Vagina (tissue), 2 donors: Measurements from ENCODE around the gene GOLGA1. TPM values are rescaled to one million over a fixed set of nuclear protein-coding genes. Genes with fewer than 3 reads are reported as not detected.

ENCODE experiments used
- DNase-seq, 2 donors: peaks; one replicate each; pipeline ENCODE4 v3.0.0-alpha.2; 2017; ENCODE audit errors: extremely low spot score in 2 of 2
- H3K27ac ChIP-seq: fragments of 200-600 bp; sonication (generic); one replicate; pipeline ENCODE4 v1.5.1; 2019
- H3K27me3 ChIP-seq: fragments of 200-600 bp; sonication (generic); one replicate; pipeline ENCODE4 v1.5.1; 2019
- H3K36me3 ChIP-seq, 2 donors: fragments of 200-600 bp; sonication (generic); one replicate each; pipeline ENCODE4 v1.5.1; 2017 to 2019
- H3K4me1 ChIP-seq: fragments of 200-600 bp; sonication (generic); one replicate; pipeline ENCODE4 v1.5.1; 2019
- H3K4me3 ChIP-seq, 2 donors: fragments of 200-600 bp; sonication (generic); 1 replicate in 1 of 2; 2 replicates in 1 of 2; pipeline ENCODE4 v1.5.1; 2016 to 2019
- H3K9me3 ChIP-seq: fragments of 200-600 bp; sonication (generic); one replicate; pipeline ENCODE4 v1.5.1; 2019
- POLR2A ChIP-seq, 2 donors: fragments of 450-650 bp; IDR thresholded peaks; one replicate each; pipeline ENCODE4 v1.6.1; 2017; ENCODE audit warnings: antibody characterized with exemption in 2 of 2, mild to moderate bottlenecking in 2 of 2, moderate library complexity in 2 of 2
- POLR2AphosphoS5 ChIP-seq, 2 donors: sonication (generic); formaldehyde crosslinking; IDR thresholded peaks; one replicate each; pipeline ENCODE4 v1.9.0; 2017; ENCODE audit warnings: antibody characterized with exemption in 2 of 2, mild to moderate bottlenecking in 2 of 2, low read depth in 1 of 2; ENCODE audit not compliant: insufficient read depth in 1 of 2
- intact Hi-C: fragments of 100-400 bp; cut with DNase I; formaldehyde crosslinking; loops from one replicate; pipeline ENCODE4 v1.15.1; 2023
- total RNA-seq: library from RNA; depleted of rRNA; stranded (reverse); fragments of >200 nt; gene quantifications from one replicate; pipeline ENCODE4 v1.2.3, GENCODE V29; 2016
- TF ChIP-seq, protein P1 (sequence below), 3 experiments: fragments of 450-650 bp in 2 of 3; fragments of 200-600 bp in 1 of 3; sonication (generic) in 1 of 3; IDR thresholded peaks; one replicate each; pipeline ENCODE4 v1.5.1; 2017 to 2019; ENCODE audit warnings: antibody characterized with exemption in 3 of 3, mild to moderate bottlenecking in 2 of 3, moderate library complexity in 2 of 3

GOLGA1 gene
- total RNA-seq, 1 donor from 2014 or later, result 14.7 TPM

DNA sequence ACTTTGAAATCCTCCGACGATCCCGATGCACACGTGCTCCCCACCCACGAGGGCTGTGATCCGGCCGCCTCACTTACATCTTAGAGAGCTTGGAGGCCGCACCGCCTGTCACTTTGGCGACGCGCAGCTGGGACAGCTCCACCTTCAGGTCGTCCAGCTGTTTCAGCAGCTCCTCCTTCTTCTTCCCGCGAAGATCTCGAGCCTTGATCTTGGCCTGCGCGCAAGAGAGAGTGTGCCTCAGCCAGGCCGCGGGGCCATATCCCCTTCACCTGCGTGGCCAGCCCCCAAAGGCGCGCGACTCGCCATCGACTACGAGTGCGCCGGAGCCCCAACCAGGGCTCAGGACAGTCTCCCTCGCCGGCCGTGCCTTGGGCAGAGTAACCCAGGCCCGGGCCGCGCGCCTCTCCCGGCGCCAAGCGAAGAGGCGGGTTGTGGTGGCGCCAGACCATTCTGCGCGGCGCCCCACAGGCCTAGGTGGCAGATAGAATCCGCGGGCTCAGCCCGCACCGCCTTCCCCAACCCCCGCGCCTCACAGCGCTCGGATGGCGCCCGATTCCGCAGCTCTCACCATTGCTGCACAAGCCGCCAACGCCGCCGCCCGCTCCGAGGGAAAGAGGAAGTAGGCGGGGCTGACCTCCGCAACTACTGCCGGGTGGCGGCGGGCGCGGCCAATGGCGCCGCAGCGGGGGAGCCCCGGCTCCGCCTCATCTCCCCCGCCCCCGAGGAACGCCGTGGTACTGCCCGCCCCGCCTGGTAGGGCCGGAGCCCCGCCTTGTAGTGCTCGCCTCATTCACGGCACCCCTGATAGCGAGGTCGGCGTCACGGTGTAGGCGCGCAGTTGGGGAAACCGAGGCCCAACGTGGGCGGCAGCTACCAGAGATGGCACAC, 79.3 kb downstream of the GOLGA1 start, which contains the start of the genes ARPC5L and RPL35:
Gene ARPC5L, plus strand, starts transcription at position 789 of the 888 bp plus-strand sequence. CDS start 7,161 bp downstream, outside the sequence.
Gene RPL35, minus strand, starts transcription at position 616 of the 888 bp plus-strand sequence. Its CDS starts 45 bp downstream, at position 571.
- intact Hi-C loops, result no loop called here

DNA sequence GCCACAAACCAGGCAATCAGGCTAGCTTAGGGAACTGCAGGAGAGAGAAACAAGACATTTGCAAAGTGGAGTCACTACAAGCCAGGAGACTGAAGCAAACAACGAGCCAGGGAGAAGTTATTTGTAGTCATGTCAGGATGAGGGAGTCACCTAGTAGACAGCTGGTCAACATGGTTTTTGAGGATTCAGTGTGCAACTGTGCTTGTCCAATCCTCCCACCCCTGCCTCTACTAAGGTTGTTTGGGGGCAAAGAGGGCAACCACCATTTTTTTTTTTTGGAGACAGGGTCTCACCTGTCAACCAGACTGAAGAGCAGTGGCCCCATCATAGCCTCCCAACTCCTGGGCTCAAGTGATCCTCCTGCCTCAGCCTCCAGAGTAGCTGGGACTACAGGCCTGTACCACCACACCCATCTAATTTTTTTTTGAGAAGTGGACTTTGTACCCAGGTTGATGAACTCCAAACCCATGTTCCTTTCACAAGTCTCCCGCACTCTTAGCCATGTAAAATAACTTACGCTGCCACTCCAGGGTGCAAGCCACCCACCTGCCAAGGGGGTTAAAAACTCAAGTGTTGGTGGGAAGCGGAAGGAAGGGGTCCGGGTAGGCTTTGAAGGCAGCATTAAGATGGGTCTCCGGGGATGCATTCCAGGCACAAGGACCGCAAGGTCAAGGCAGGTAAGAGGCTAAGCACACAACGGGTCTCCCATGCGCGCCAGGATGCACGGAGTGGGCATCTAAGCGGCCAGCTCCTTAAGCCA, 80.1 kb downstream of the GOLGA1 start:
- Histone ChIP-seq H3K27me3 (no peaks in the 10 kb centered on the region), H3K4me1 (peaks cover 38% of the 10 kb centered on the region), H3K4me3 (peak overlapping the region; percentile 88 to 97), H3K9me3 (no peaks in the 10 kb centered on the region), H3K36me3 (peaks cover 0 to 40% of the 10 kb centered on the region in 2 donors), H3K27ac (peak overlapping the region; percentile 84)
- intact Hi-C loops, result no loop called here
- peak in 1 of 2 donors; percentile 86 for DNase-seq
- no peak for TF ChIP-seq POLR2AphosphoS5 (IDR thresholded peaks at IDR 0.05; ENCODE audit: insufficient read depth in 1 of 2, low read depth in 1 of 2)
- TF ChIP-seq, protein P1, sequence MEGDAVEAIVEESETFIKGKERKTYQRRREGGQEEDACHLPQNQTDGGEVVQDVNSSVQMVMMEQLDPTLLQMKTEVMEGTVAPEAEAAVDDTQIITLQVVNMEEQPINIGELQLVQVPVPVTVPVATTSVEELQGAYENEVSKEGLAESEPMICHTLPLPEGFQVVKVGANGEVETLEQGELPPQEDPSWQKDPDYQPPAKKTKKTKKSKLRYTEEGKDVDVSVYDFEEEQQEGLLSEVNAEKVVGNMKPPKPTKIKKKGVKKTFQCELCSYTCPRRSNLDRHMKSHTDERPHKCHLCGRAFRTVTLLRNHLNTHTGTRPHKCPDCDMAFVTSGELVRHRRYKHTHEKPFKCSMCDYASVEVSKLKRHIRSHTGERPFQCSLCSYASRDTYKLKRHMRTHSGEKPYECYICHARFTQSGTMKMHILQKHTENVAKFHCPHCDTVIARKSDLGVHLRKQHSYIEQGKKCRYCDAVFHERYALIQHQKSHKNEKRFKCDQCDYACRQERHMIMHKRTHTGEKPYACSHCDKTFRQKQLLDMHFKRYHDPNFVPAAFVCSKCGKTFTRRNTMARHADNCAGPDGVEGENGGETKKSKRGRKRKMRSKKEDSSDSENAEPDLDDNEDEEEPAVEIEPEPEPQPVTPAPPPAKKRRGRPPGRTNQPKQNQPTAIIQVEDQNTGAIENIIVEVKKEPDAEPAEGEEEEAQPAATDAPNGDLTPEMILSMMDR (IDR thresholded peaks at IDR 0.05), result no peak
- TF ChIP-seq POLR2A (IDR thresholded peaks at IDR 0.05), result no peak

More for the DNA sequence above, 79.3 kb downstream of the GOLGA1 start, which contains the start of the genes ARPC5L and RPL35:
- Histone ChIP-seq H3K36me3 (peaks cover 0 to 40% of the 10 kb centered on the region in 2 donors), H3K4me3 (peak within 1 kb of the TSS; percentile 88 to 97), H3K4me1 (peaks cover 38% of the 10 kb centered on the region), H3K27ac (peak within 1 kb of the TSS; percentile 84), H3K9me3 (no peaks in the 10 kb centered on the region), H3K27me3 (no peaks in the 10 kb centered on the region)
- TF ChIP-seq POLR2AphosphoS5 (IDR thresholded peaks at IDR 0.05; ENCODE audit: insufficient read depth in 1 of 2, low read depth in 1 of 2) (peak; percentile 33 to 98), POLR2A (IDR thresholded peaks at IDR 0.05) (peak in 1 of 2 donors; percentile 82)
- TF ChIP-seq, protein P1 (IDR thresholded peaks at IDR 0.05), result peak in 1 of 3 experiments; percentile 7
- DNase-seq, result peak in 1 of 2 donors; percentile 95

DNA sequence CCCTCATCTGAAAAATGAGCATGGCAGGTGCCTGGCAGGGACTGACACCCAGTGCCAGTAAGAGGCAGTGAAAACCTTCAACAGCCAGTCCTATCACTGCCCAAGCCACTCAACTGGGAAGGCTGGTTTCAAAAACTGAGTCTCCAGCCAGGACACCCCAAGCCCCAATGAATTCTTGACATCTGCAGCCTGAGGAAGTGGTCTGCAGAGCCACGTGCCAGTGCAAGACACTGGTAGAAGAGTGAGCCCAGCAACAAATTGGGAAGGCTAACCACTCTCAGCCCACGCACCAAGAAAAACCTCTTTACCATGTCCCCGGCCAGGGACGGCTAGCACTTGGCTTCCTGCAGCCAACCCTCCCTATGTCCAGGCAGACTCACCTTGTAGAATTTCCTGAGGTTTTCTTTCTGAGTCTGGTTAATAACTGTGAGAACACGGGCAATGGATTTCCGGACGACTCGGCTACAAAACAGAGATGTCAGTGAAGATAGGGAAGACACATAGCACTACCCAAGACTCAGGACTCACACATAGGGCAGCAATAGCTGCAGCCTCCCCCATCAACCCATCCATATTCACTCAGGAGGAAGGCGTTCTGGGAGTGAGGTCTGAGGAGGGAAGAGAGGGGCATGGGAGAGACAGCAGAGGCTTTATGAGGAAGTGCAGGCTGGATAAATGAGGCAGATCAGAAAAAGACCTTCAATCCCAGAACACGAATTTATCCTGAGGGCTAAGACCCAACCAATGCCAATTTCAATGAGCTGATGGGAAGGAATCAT, 80.9 kb downstream of the GOLGA1 start:
- H3K4me1 ChIP-seq, result peaks cover 38% of the 10 kb centered on the region
- intact Hi-C loops, result no loop called here
- H3K27me3 ChIP-seq, result no peaks in the 10 kb centered on the region
- H3K4me3 ChIP-seq, result peak overlapping the region; percentile 88 to 97
- no peak for TF ChIP-seq POLR2A (IDR thresholded peaks at IDR 0.05)
- TF ChIP-seq, protein P1 (IDR thresholded peaks at IDR 0.05), result no peak
- no peak overlapping the region for H3K27ac ChIP-seq
- H3K36me3 ChIP-seq, result peaks cover 0 to 40% of the 10 kb centered on the region in 2 donors
- H3K9me3 ChIP-seq, result no peaks in the 10 kb centered on the region
- DNase-seq, result no peak

DNA sequence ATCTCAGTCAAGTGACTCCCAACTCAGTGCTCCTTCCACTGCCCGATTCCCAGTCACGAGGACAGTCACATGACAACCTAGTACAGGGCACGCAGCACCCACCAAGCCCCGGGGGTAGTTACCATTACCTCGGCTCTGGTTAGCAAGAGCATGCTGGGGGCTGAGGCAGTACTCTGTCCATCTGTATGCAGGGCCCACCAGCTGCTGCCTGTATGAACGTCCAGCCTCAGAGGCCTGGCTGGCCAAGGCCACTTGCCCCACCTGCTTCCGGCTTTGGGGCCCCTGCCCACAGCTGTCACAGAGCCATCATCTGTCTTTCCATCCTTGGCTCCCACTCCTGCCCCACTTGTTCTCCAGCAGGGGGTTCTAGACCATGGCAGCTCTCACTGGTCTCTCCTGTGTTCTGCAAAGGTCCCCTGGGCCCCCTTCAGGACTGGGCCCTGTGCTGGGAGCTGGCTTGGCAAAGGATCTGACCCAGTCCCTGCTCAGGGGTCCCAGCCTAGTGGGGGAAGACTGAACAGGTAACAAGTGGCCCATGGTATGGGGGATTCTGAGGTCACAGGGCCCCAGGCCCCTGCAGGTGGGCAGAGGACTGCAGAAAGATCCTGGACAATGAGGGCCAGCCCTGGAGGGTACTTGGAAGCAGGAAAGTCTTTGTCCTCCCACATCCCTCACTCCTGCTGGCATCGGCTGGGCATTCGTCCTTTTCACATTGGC, 82.4 kb downstream of the GOLGA1 start:
- Histone ChIP-seq H3K4me1 (peaks cover 40% of the 10 kb centered on the region), H3K27ac (no peak overlapping the region), H3K9me3 (no peaks in the 10 kb centered on the region), H3K4me3 (no peak overlapping the region), H3K36me3 (peaks cover 0 to 40% of the 10 kb centered on the region in 2 donors), H3K27me3 (no peaks in the 10 kb centered on the region)
- no peak for TF ChIP-seq POLR2A (IDR thresholded peaks at IDR 0.05)
- TF ChIP-seq, protein P1 (IDR thresholded peaks at IDR 0.05), result no peak
- TF ChIP-seq POLR2AphosphoS5 (IDR thresholded peaks at IDR 0.05; ENCODE audit: insufficient read depth in 1 of 2, low read depth in 1 of 2), result no peak
- peak in 1 of 2 donors; percentile 85 for DNase-seq
- intact Hi-C loops, result no loop called here
